ENCODE measurements around the gene PAX2.

The PAX2 gene

GRCh38 chr10:100760726-100761125 lies 15.3 kb downstream of the PAX2 start:
- no peak for DNase-seq

GRCh38 chr10:100761191-100761590 lies 15.8 kb downstream of the PAX2 start:
- no peak for DNase-seq

- DNase-seq: no peak
Measured at GRCh38 chr10:100763043-100763747, 17.8 kb downstream of the PAX2 start.

GRCh38 chr10:100766693-100767421 lies 21.5 kb downstream of the PAX2 start:
- no peak for DNase-seq

GRCh38 chr10:100767422-100767775 lies 22.0 kb downstream of the PAX2 start:
- no peak for DNase-seq

- DNase-seq: no peak
Measured at GRCh38 chr10:100769481-100769880, 24.1 kb downstream of the PAX2 start.

- no peak for DNase-seq
Measured at GRCh38 chr10:100773646-100774045, 28.3 kb downstream of the PAX2 start.

- DNase-seq: no peak
Measured at GRCh38 chr10:100774223-100774622, 28.8 kb downstream of the PAX2 start.

GRCh38 chr10:100774876-100775275 lies 29.5 kb downstream of the PAX2 start:
- no peak for DNase-seq

GRCh38 chr10:100775386-100775785 lies 30.0 kb downstream of the PAX2 start:
- no peak for DNase-seq

- no peak for DNase-seq
Measured at GRCh38 chr10:100775871-100776270, 30.5 kb downstream of the PAX2 start.

GRCh38 chr10:100776671-100777070 lies 31.3 kb downstream of the PAX2 start:
- no peak for DNase-seq

- no peak for DNase-seq
Measured at GRCh38 chr10:100779329-100779728, 33.9 kb downstream of the PAX2 start.

GRCh38 chr10:100780324-100780723 lies 34.9 kb downstream of the PAX2 start:
- DNase-seq: no peak

GRCh38 chr10:100781145-100781665 lies 35.8 kb downstream of the PAX2 start:
- DNase-seq: no peak

GRCh38 chr10:100782461-100783244 lies 37.3 kb downstream of the PAX2 start:
- no peak for DNase-seq

- DNase-seq: no peak
Measured at GRCh38 chr10:100784126-100784525, 38.7 kb downstream of the PAX2 start.

GRCh38 chr10:100786591-100786990 lies 41.2 kb downstream of the PAX2 start:
- no peak for DNase-seq

GRCh38 chr10:100788002-100788903 lies 42.9 kb downstream of the PAX2 start:
- DNase-seq: no peak

GRCh38 chr10:100790761-100791208 lies 45.4 kb downstream of the PAX2 start:
- DNase-seq: no peak

- DNase-seq: no peak
Measured at GRCh38 chr10:100791369-100792058, 46.1 kb downstream of the PAX2 start.

GRCh38 chr10:100792574-100792973 lies 47.2 kb downstream of the PAX2 start:
- no peak for DNase-seq
